Parathyroid adenoma (tissue), 2 donors: ENCODE results near the gene KCNH5.

ENCODE experiments used
- H2AFZ ChIP-seq: fragments of 300-600 bp; sonication (generic); one replicate; pipeline ENCODE4 v1.7.0; 2017; ENCODE audit warnings: antibody characterized with exemption, mild to moderate bottlenecking
- H3K27ac ChIP-seq: fragments of 300-600 bp; sonication (generic); one replicate; pipeline ENCODE4 v1.7.0; 2017
- H3K27me3 ChIP-seq: fragments of 300-600 bp; sonication (generic); one replicate; pipeline ENCODE4 v1.7.0; 2017; ENCODE audit warnings: low read length; ENCODE audit not compliant: control insufficient read depth, insufficient read depth
- H3K36me3 ChIP-seq: fragments of 300-600 bp; sonication (generic); one replicate; pipeline ENCODE4 v1.7.0; 2017; ENCODE audit warnings: low read length; ENCODE audit not compliant: control insufficient read depth, insufficient read depth
- H3K4me1 ChIP-seq: fragments of 300-600 bp; sonication (generic); one replicate; pipeline ENCODE4 v1.7.0; 2017; ENCODE audit warnings: control low read depth
- H3K4me2 ChIP-seq: fragments of 300-600 bp; sonication (generic); one replicate; pipeline ENCODE4 v1.7.0; 2017; ENCODE audit warnings: low read length
- H3K4me3 ChIP-seq: fragments of 300-600 bp; sonication (generic); one replicate; pipeline ENCODE4 v1.7.0; 2017; ENCODE audit warnings: low read depth, low read length
- H3K79me2 ChIP-seq: fragments of 300-600 bp; sonication (generic); one replicate; pipeline ENCODE4 v1.7.0; 2017; ENCODE audit warnings: control low read depth
- H3K9ac ChIP-seq: fragments of 300-600 bp; sonication (generic); one replicate; pipeline ENCODE4 v1.7.0; 2017; ENCODE audit warnings: mild to moderate bottlenecking
- H3K9me3 ChIP-seq: fragments of 300-600 bp; sonication (generic); one replicate; pipeline ENCODE4 v1.7.0; 2017; ENCODE audit warnings: low read length; ENCODE audit not compliant: control insufficient read depth
- CTCF ChIP-seq: fragments of 300-600 bp; sonication (generic); IDR thresholded peaks from one replicate; pipeline ENCODE4 v1.7.0; 2017; ENCODE audit warnings: antibody characterized with exemption, mild to moderate bottlenecking
- donor health status: primary hyperparathyroidism.

KCNH5 gene

GRCh38 chr14:62954165-62954564 lies 91.1 kb downstream of the KCNH5 start:
- no peak overlapping the region for H3K27ac ChIP-seq
- no peaks in the 10 kb centered on the region for H3K4me1 ChIP-seq
- H3K9ac ChIP-seq = no peak overlapping the region
- H3K4me3 ChIP-seq = no peak overlapping the region
- H3K27me3 ChIP-seq = no peaks in the 10 kb centered on the region
- H2AFZ ChIP-seq = no peak overlapping the region
- TF ChIP-seq CTCF = no peak
- no peaks in the 10 kb centered on the region for H3K36me3 ChIP-seq
- H3K4me2 ChIP-seq = no peak overlapping the region
- H3K9me3 ChIP-seq = no peaks in the 10 kb centered on the region
- H3K79me2 ChIP-seq = no peaks in the 10 kb centered on the region

- Histone ChIP-seq H3K4me3 (no peak overlapping the region), H3K79me2 (no peaks in the 10 kb centered on the region), H3K36me3 (no peaks in the 10 kb centered on the region), H3K4me2 (no peak overlapping the region), H3K9ac (no peak overlapping the region), H3K9me3 (no peaks in the 10 kb centered on the region), H3K27me3 (no peaks in the 10 kb centered on the region), H2AFZ (no peak overlapping the region), H3K4me1 (no peaks in the 10 kb centered on the region), H3K27ac (no peak overlapping the region)
- TF ChIP-seq CTCF = no peak
Observed at GRCh38 chr14:62952226-62952625, 93.0 kb downstream of the KCNH5 start.

GRCh38 chr14:62947301-62947700 lies 98.0 kb downstream of the KCNH5 start:
- Histone ChIP-seq H3K9me3 (no peaks in the 10 kb centered on the region), H3K9ac (no peak overlapping the region), H3K27me3 (no peaks in the 10 kb centered on the region), H3K4me3 (no peak overlapping the region), H3K4me2 (no peak overlapping the region), H3K36me3 (no peaks in the 10 kb centered on the region), H3K4me1 (no peaks in the 10 kb centered on the region), H3K79me2 (no peaks in the 10 kb centered on the region), H2AFZ (no peak overlapping the region), H3K27ac (no peak overlapping the region)
- no peak for TF ChIP-seq CTCF

- Histone ChIP-seq H3K79me2 (no peaks in the 10 kb centered on the region), H3K9me3 (no peaks in the 10 kb centered on the region), H3K9ac (no peak overlapping the region), H3K4me1 (no peaks in the 10 kb centered on the region), H3K27ac (no peak overlapping the region), H3K36me3 (no peaks in the 10 kb centered on the region), H3K27me3 (no peaks in the 10 kb centered on the region), H2AFZ (no peak overlapping the region), H3K4me3 (no peak overlapping the region), H3K4me2 (no peak overlapping the region)
- no peak for TF ChIP-seq CTCF
Observed at GRCh38 chr14:62946221-62946620, 99.0 kb downstream of the KCNH5 start.

GRCh38 chr14:62943202-62943601 lies 102.1 kb downstream of the KCNH5 start:
- no peak for TF ChIP-seq CTCF
- Histone ChIP-seq H3K9me3 (no peaks in the 10 kb centered on the region), H3K27me3 (no peaks in the 10 kb centered on the region), H3K27ac (no peak overlapping the region), H3K4me1 (no peaks in the 10 kb centered on the region), H3K4me2 (no peak overlapping the region), H3K4me3 (no peak overlapping the region), H2AFZ (no peak overlapping the region), H3K36me3 (no peaks in the 10 kb centered on the region), H3K9ac (no peak overlapping the region), H3K79me2 (no peaks in the 10 kb centered on the region)
